RCC 7860 (cell line): ENCODE results near the gene PPT2.

Experiments used
- DNase-seq: peaks from one replicate; pipeline ENCODE4 v3.0.0-alpha.2; 2015; ENCODE audit warnings: low spot score
- FAIRE-seq: peaks from 2 replicates; lab custom pipeline; 2012; peaks lifted over from hg19 to GRCh38; lab: Jason Lieb, UNC

The PPT2 gene

GRCh38 chr6:32153564-32154513 is at the start of gene PPT2:
TSS of gene PPT2 (plus strand) at chr6:32154141. CDS start at chr6:32154595, 454 bp downstream.
- peak; percentile 67 for DNase-seq

GRCh38 chr6:32105433-32105832 is 48.5 kb upstream of the PPT2 start:
- FAIRE-seq = no peak

More at GRCh38 chr6:32153564-32154513, at the start of gene PPT2:
- no peak for FAIRE-seq

GRCh38 chr6:32107406-32107805 is 46.5 kb upstream of the PPT2 start:
- DNase-seq (no peak), FAIRE-seq (no peak)

More at GRCh38 chr6:32105433-32105832, 48.5 kb upstream of the PPT2 start:
- no peak for DNase-seq

GRCh38 chr6:32108094-32108627 is 45.8 kb upstream of the PPT2 start:
- DNase-seq (no peak), FAIRE-seq (no peak)

GRCh38 chr6:32108727-32109113 is 45.2 kb upstream of the PPT2 start:
- DNase-seq = no peak
- FAIRE-seq = no peak

- FAIRE-seq = no peak
- no peak for DNase-seq
These were observed 44.7 kb upstream of the PPT2 start, which contains the start of gene TNXB for GRCh38 chr6:32109114-32109764. TSS of gene TNXB (minus strand) at chr6:32109338. CDS start at chr6:32098198, 11,140 bp downstream.

- FAIRE-seq (no peak), DNase-seq (no peak)
These were observed 44.2 kb upstream of the PPT2 start for GRCh38 chr6:32109765-32110160.

GRCh38 chr6:32110632-32111031 is 43.3 kb upstream of the PPT2 start:
- FAIRE-seq (no peak), DNase-seq (no peak)

- no peak for DNase-seq
- no peak for FAIRE-seq
These were observed 42.4 kb upstream of the PPT2 start for GRCh38 chr6:32111424-32112066.

GRCh38 chr6:32112431-32112980 is 41.4 kb upstream of the PPT2 start:
- DNase-seq (no peak), FAIRE-seq (no peak)

GRCh38 chr6:32113386-32114352 is 40.3 kb upstream of the PPT2 start:
- no peak for FAIRE-seq
- peak; percentile 34 for DNase-seq

GRCh38 chr6:32114796-32115195 is 39.1 kb upstream of the PPT2 start:
- no peak for FAIRE-seq
- DNase-seq = no peak

- FAIRE-seq = no peak
These were observed 38.3 kb upstream of the PPT2 start for GRCh38 chr6:32115623-32116022.

GRCh38 chr6:32116674-32117073 is 37.3 kb upstream of the PPT2 start:
- DNase-seq (no peak), FAIRE-seq (no peak)

More at GRCh38 chr6:32115623-32116022, 38.3 kb upstream of the PPT2 start:
- DNase-seq = no peak

GRCh38 chr6:32117461-32117860 is 36.5 kb upstream of the PPT2 start:
- DNase-seq = no peak
- FAIRE-seq = no peak

GRCh38 chr6:32118782-32119628 is 34.9 kb upstream of the PPT2 start:
- DNase-seq = peak; percentile 44
- FAIRE-seq = no peak

- FAIRE-seq = no peak
These were observed 33.3 kb upstream of the PPT2 start for GRCh38 chr6:32120573-32121059.

GRCh38 chr6:32123681-32124080 is 30.3 kb upstream of the PPT2 start:
- DNase-seq (no peak), FAIRE-seq (no peak)

More at GRCh38 chr6:32120573-32121059, 33.3 kb upstream of the PPT2 start:
- no peak for DNase-seq
